HepG2 (cell line): ENCODE data around the gene MXI1. TPM values are rescaled to one million over a fixed set of nuclear protein-coding genes. Genes with fewer than 3 reads are reported as not detected.

Source experiments
- AGO2 ChIP-seq: fragments of 200-400 bp; formaldehyde crosslinking; optimal IDR thresholded peaks from 2 replicates; pipeline ENCODE3; 2017; ENCODE audit warnings: mild to moderate bottlenecking, low read depth, low read length, moderate library complexity
- ASH2L ChIP-seq: fragments of 300-600, 200-600 bp; sonication (generic); IDR thresholded peaks from 2 replicates; pipeline ENCODE4 v1.7.0; 2017; ENCODE audit warnings: low read depth, mild to moderate bottlenecking, moderate library complexity, mixed read lengths, low read length; ENCODE audit not compliant: insufficient read length
- BRF2 ChIP-seq: sonication (generic); formaldehyde crosslinking; IDR thresholded peaks from 2 replicates; pipeline ENCODE4 v1.8.1; 2022; ENCODE audit warnings: mild to moderate bottlenecking, missing genetic modification reagents
- DZIP1 ChIP-seq: sonication (generic); formaldehyde crosslinking; IDR thresholded peaks from 2 replicates; pipeline ENCODE4 v1.5.0; 2020; ENCODE audit warnings: mild to moderate bottlenecking, missing genetic modification reagents
- GATAD2A ChIP-seq: IDR thresholded peaks from 2 replicates; pipeline ENCODE4 v1.6.1; 2016
- MIER2 ChIP-seq: IDR thresholded peaks from 2 replicates; pipeline ENCODE4 v1.6.1; 2016; ENCODE audit warnings: missing biosample characterization, missing genetic modification reagents
- MYPOP ChIP-seq: sonication (generic); formaldehyde crosslinking; IDR thresholded peaks from 2 replicates; pipeline ENCODE4 v1.8.1; 2023; ENCODE audit warnings: mild to moderate bottlenecking, moderate library complexity, missing genetic modification reagents
- NFE2 ChIP-seq: sonication (generic); formaldehyde crosslinking; IDR thresholded peaks from 2 replicates; pipeline ENCODE4 v1.4.0; 2020; ENCODE audit warnings: missing genetic modification reagents
- SALL1 ChIP-seq: sonication (generic); formaldehyde crosslinking; IDR thresholded peaks from 2 replicates; pipeline ENCODE4 v1.8.0; 2022; ENCODE audit warnings: mild to moderate bottlenecking, missing genetic modification reagents
- SIX4 ChIP-seq: sonication (generic); formaldehyde crosslinking; IDR thresholded peaks from 2 replicates; pipeline ENCODE4 v1.4.0; 2020; ENCODE audit warnings: missing genetic modification reagents
- SNRNP70 ChIP-seq: fragments of 200-400 bp; formaldehyde crosslinking; IDR thresholded peaks from 2 replicates; pipeline ENCODE4 v1.6.1; 2017; ENCODE audit warnings: mild to moderate bottlenecking, low read depth, low read length, moderate library complexity
- ZBTB25 ChIP-seq: IDR thresholded peaks from 2 replicates; pipeline ENCODE4 v1.6.1; 2018; ENCODE audit warnings: missing genetic modification reagents
- ZBTB43 ChIP-seq: sonication (generic); formaldehyde crosslinking; conservative IDR thresholded peaks from 2 replicates; pipeline ENCODE4 v1.4.0; 2020; ENCODE audit warnings: missing genetic modification reagents
- ZMYM4 ChIP-seq: sonication (generic); formaldehyde crosslinking; IDR thresholded peaks from 2 replicates; pipeline ENCODE4 v1.8.1; 2023; ENCODE audit warnings: mild to moderate bottlenecking, missing genetic modification reagents
- ZNF160 ChIP-seq: sonication (generic); formaldehyde crosslinking; IDR thresholded peaks from 2 replicates; pipeline ENCODE4 v1.8.0; 2022; ENCODE audit warnings: mild to moderate bottlenecking, inconsistent platforms, missing genetic modification reagents
- ZNF224 ChIP-seq: sonication (generic); formaldehyde crosslinking; IDR thresholded peaks from 2 replicates; pipeline ENCODE4 v1.5.0; 2020; ENCODE audit warnings: mild to moderate bottlenecking, missing genetic modification reagents
- ZNF251 ChIP-seq: sonication (generic); formaldehyde crosslinking; IDR thresholded peaks from 2 replicates; pipeline ENCODE4 v1.9.0; 2021; ENCODE audit warnings: mild to moderate bottlenecking, missing genetic modification reagents
- ZNF280D ChIP-seq: sonication (generic); formaldehyde crosslinking; IDR thresholded peaks from 2 replicates; pipeline ENCODE4 v1.5.1; 2020; ENCODE audit warnings: mild to moderate bottlenecking, missing genetic modification reagents
- ZNF296 ChIP-seq: sonication (generic); formaldehyde crosslinking; conservative IDR thresholded peaks from 2 replicates; pipeline ENCODE4 v1.5.0; 2020; ENCODE audit warnings: mild to moderate bottlenecking, missing genetic modification reagents
- ZSCAN12 ChIP-seq: sonication (generic); formaldehyde crosslinking; IDR thresholded peaks from 2 replicates; pipeline ENCODE4 v1.9.0; 2021; ENCODE audit warnings: mild to moderate bottlenecking, missing genetic modification reagents
- ZSCAN20 ChIP-seq: sonication (generic); formaldehyde crosslinking; IDR thresholded peaks from 2 replicates; pipeline ENCODE4 v1.4.0; 2020; ENCODE audit warnings: missing genetic modification reagents, mild to moderate bottlenecking, borderline replicate concordance
- polyA plus RNA-seq, 8 experiments: library from polyadenylated mRNA; depleted of rRNA in 3 of 8; stranded (reverse) in 7 of 8; unstranded in 1 of 8; fragments of >200 nt; fragmentation: Illumina TruSeq in 4 of 8; extraction: Trizol in 4 of 8; gene quantifications; 2 replicates each; pipeline versions ENCODE4 v1.2.1 to v1.2.3, GENCODE V29; 2011 to 2016; ENCODE audit warnings: low read depth in 4 of 8, missing spikeins in 1 of 8, mixed read lengths in 1 of 8; ENCODE audit not compliant: insufficient read depth in 1 of 8
- total RNA-seq, 5 experiments: library from RNA; depleted of rRNA; stranded (reverse); fragments of >200 nt; fragmentation: Illumina TruSeq; extraction: Trizol; gene quantifications; 2 replicates each; pipeline ENCODE4 v1.2.3, GENCODE V29; 2016; ENCODE audit warnings: low read depth in 1 of 5

MXI1 gene
- total and polyA plus RNA-seq, 2 of the 13 experiments (the other 11 are each of a cell fraction or from before 2014, with no cell fraction given) = 6.6 to 22.0 TPM

GRCh38 chr10:110304394-110304779 is 97.0 kb downstream of the MXI1 start (continued):
- TF ChIP-seq ZSCAN12 (no peak), GATAD2A (no peak), ZNF251 (CRISPR knock-in tag) (no peak), MYPOP (CRISPR knock-in tag) (0 out of 2 replicates have a peak, but pooled peaks have one; percentile 4), ZNF160 (no peak), AGO2 (peak; percentile 83), BRF2 (CRISPR knock-in tag) (no peak), ZNF280D (CRISPR knock-in tag) (0 out of 2 replicates have a peak, but pooled peaks have one; percentile 1), ZBTB43 (CRISPR knock-in tag) (no peak), ASH2L (peak; percentile 87), ZNF296 (no peak), MIER2 (CRISPR knock-in tag) (no peak), NFE2 (no peak), ZSCAN20 (CRISPR knock-in tag) (no peak), ZBTB25 (CRISPR knock-in tag) (no peak), ZNF224 (no peak), SIX4 (CRISPR knock-in tag) (no peak), SNRNP70 (no peak), SALL1 (0 out of 2 replicates have a peak, but pooled peaks have one; percentile 6), ZMYM4 (CRISPR knock-in tag) (no peak), DZIP1 (CRISPR knock-in tag) (no peak)
